Tibial nerve (tissue), 4 donors: ENCODE results near the gene POU3F1. TPM values are rescaled to one million over a fixed set of nuclear protein-coding genes. Genes with fewer than 3 reads are reported as not detected.

ENCODE experiments used
- DNase-seq, 2 donors: peaks; one replicate each; pipeline ENCODE4 v3.0.0-alpha.2; 2019; ENCODE audit warnings: low spot score in 2 of 2
- H3K27ac ChIP-seq, 4 donors: fragments of 200-600 bp; sonication (generic) in 3 of 4; one replicate each; pipeline ENCODE4 v1.5.1; 2017 to 2019; ENCODE audit warnings: mild to moderate bottlenecking in 1 of 4
- H3K27me3 ChIP-seq, 2 donors: fragments of 200-600 bp; sonication (generic) in 1 of 2; one replicate each; pipeline versions ENCODE4 v1.5.1 to v1.6.0; 2017 to 2019
- H3K36me3 ChIP-seq, 3 donors: fragments of 200-600 bp; sonication (generic); one replicate each; pipeline ENCODE4 v1.5.1; 2018 to 2019
- H3K4me1 ChIP-seq, 4 donors: fragments of 200-600 bp; sonication (generic) in 3 of 4; one replicate each; pipeline ENCODE4 v1.5.1; 2017 to 2019
- H3K4me3 ChIP-seq, 4 donors: fragments of 200-600 bp; sonication (generic) in 3 of 4; one replicate each; pipeline ENCODE4 v1.5.1; 2017 to 2019; ENCODE audit warnings: mild to moderate bottlenecking in 1 of 4, moderate library complexity in 1 of 4
- H3K9me3 ChIP-seq, 4 donors: fragments of 200-600 bp; sonication (generic) in 3 of 4; one replicate each; pipeline ENCODE4 v1.5.1; 2017 to 2019
- CTCF ChIP-seq, 5 experiments: fragments of 200-600 bp in 3 of 5; fragments of 450-650 bp in 2 of 5; sonication (generic) in 3 of 5; IDR thresholded peaks; one replicate each; pipeline ENCODE4 v1.5.1; 2016 to 2019; ENCODE audit warnings: antibody characterized with exemption in 5 of 5, mild to moderate bottlenecking in 3 of 5, moderate library complexity in 2 of 5
- EP300 ChIP-seq, 2 donors: sonication (generic); formaldehyde crosslinking; IDR thresholded peaks; one replicate each; pipeline ENCODE4 v1.6.1; 2017; ENCODE audit warnings: antibody characterized with exemption in 2 of 2, mild to moderate bottlenecking in 1 of 2
- POLR2A ChIP-seq, 2 donors: fragments of 450-650 bp; IDR thresholded peaks; one replicate each; pipeline ENCODE4 v1.6.1; 2017; ENCODE audit warnings: antibody characterized with exemption in 2 of 2, mild to moderate bottlenecking in 2 of 2, moderate library complexity in 2 of 2
- WGBS, 2 donors: methylation state at CpG; one replicate each; pipeline ENCODE4 v1.1.5; 2018; 5-methylcytosine and 5-hydroxymethylcytosine counted together
- total RNA-seq, 4 donors: library from RNA; depleted of rRNA; stranded (reverse); fragments of >200 nt; gene quantifications; one replicate each; pipeline ENCODE4 v1.1.0, GENCODE V29; 2016

POU3F1 gene
- total RNA-seq, 4 donors from 2014 or later: 11.6 to 53.4 (median 24.8) TPM

- Histone ChIP-seq H3K9me3 (no peaks in the 10 kb centered on the region), H3K27me3 (no peaks in the 10 kb centered on the region), H3K27ac (peak overlapping the region; percentile 71 to 95 (median 86)), H3K36me3 (peaks cover 3 to 27% (median 13%) of the 10 kb centered on the region in 3 donors), H3K4me3 (no peak overlapping the region), H3K4me1 (peaks cover 0 to 62% (median 37%) of the 10 kb centered on the region in 4 donors)
- 13 to 15% methylated on average over 17 to 18 of the region's 23 CpGs for WGBS, 2 donors
- TF ChIP-seq EP300 (IDR thresholded peaks at IDR 0.05) (peak in 1 of 2 donors; percentile 6), CTCF (IDR thresholded peaks at IDR 0.05) (peak in 2 of 5 experiments; percentile 8 to 16), POLR2A (IDR thresholded peaks at IDR 0.05) (no peak)
- DNase-seq: no peak
Observed at GRCh38 chr1:38029081-38029681, 17.4 kb downstream of the POU3F1 start.

GRCh38 chr1:38028671-38029070, 17.9 kb downstream of the POU3F1 start:
- no peaks in the 10 kb centered on the region for H3K27me3 ChIP-seq
- H3K27ac ChIP-seq: peak overlapping the region; percentile 71 to 95 (median 86)
- H3K9me3 ChIP-seq: no peaks in the 10 kb centered on the region
- H3K4me3 ChIP-seq: no peak overlapping the region
- H3K4me1 ChIP-seq: peaks cover 0 to 62% (median 37%) of the 10 kb centered on the region in 4 donors
- H3K36me3 ChIP-seq: peaks cover 7 to 32% (median 13%) of the 10 kb centered on the region in 3 donors
- WGBS, 2 donors: 67 to 85% methylated on average over 1 to 2 of the region's 2 CpGs
- DNase-seq: no peak
- TF ChIP-seq CTCF (IDR thresholded peaks at IDR 0.05): no peak
- TF ChIP-seq POLR2A (IDR thresholded peaks at IDR 0.05): no peak
- no peak for TF ChIP-seq EP300 (IDR thresholded peaks at IDR 0.05)

GRCh38 chr1:38028105-38028591, 18.4 kb downstream of the POU3F1 start:
- TF ChIP-seq EP300 (IDR thresholded peaks at IDR 0.05) (no peak), CTCF (IDR thresholded peaks at IDR 0.05) (no peak), POLR2A (IDR thresholded peaks at IDR 0.05) (no peak)
- no peak for DNase-seq
- 62 to 66% methylated on average over 3 of the region's 3 CpGs for WGBS, 2 donors
- H3K4me1 ChIP-seq: peaks cover 0 to 62% (median 37%) of the 10 kb centered on the region in 4 donors
- peaks cover 7 to 37% (median 13%) of the 10 kb centered on the region in 3 donors for H3K36me3 ChIP-seq
- no peaks in the 10 kb centered on the region for H3K9me3 ChIP-seq
- H3K27ac ChIP-seq: peak overlapping the region; percentile 71 to 95 (median 86)
- no peaks in the 10 kb centered on the region for H3K27me3 ChIP-seq
- H3K4me3 ChIP-seq: no peak overlapping the region

- H3K4me3 ChIP-seq: no peak overlapping the region
- TF ChIP-seq CTCF (IDR thresholded peaks at IDR 0.05) (no peak), POLR2A (IDR thresholded peaks at IDR 0.05) (no peak)
- WGBS, 2 donors: 71 to 78% methylated on average over 19 of the region's 19 CpGs
Observed at GRCh38 chr1:38027201-38028104, 19.1 kb downstream of the POU3F1 start.

More at GRCh38 chr1:38027201-38028104, 19.1 kb downstream of the POU3F1 start:
- peak overlapping the region in 3 of 4 donors; percentile 86 to 95 (median 86) for H3K27ac ChIP-seq
- peaks cover 10 to 44% (median 13%) of the 10 kb centered on the region in 3 donors for H3K36me3 ChIP-seq
- H3K27me3 ChIP-seq: no peaks in the 10 kb centered on the region
- H3K4me1 ChIP-seq: peaks cover 0 to 55% (median 37%) of the 10 kb centered on the region in 4 donors
- no peak for DNase-seq
- no peaks in the 10 kb centered on the region for H3K9me3 ChIP-seq
